H9 (cell line): ENCODE data around the gene PUM2. TPM values are rescaled to one million over a fixed set of nuclear protein-coding genes. Genes with fewer than 3 reads are reported as not detected.
A peak's percentile ranks its signal among the peaks of the same experiment; 100 is the strongest.

Experiments
- DNase-seq: peaks from one replicate; pipeline ENCODE4 v3.0.0-alpha.2; 2017
- H2AFZ ChIP-seq: one replicate; pipeline ENCODE4 v1.6.1; 2013; ENCODE audit warnings: mild to moderate bottlenecking, low read length, control low read depth, moderate library complexity
- H2AK5ac ChIP-seq: 2 replicates; pipeline ENCODE4 v1.6.1; 2013; ENCODE audit warnings: low read length, control low read depth, mixed read lengths; ENCODE audit not compliant: insufficient read length
- H2BK120ac ChIP-seq: one replicate; pipeline ENCODE4 v1.6.1; 2013; ENCODE audit warnings: low read depth, mild to moderate bottlenecking, low read length, control low read depth, inconsistent platforms; ENCODE audit not compliant: poor library complexity, severe bottlenecking
- H2BK12ac ChIP-seq: 2 replicates; pipeline ENCODE4 v1.6.1; 2013; ENCODE audit warnings: low read length, control low read depth, mixed read lengths, low read depth; ENCODE audit not compliant: insufficient read length
- H2BK15ac ChIP-seq: 2 replicates; pipeline ENCODE4 v1.6.1; 2013; ENCODE audit warnings: low read depth, low read length, control low read depth
- H2BK20ac ChIP-seq: one replicate; pipeline ENCODE4 v1.6.1; 2013; ENCODE audit warnings: low read depth, mild to moderate bottlenecking, low read length, control low read depth, inconsistent platforms; ENCODE audit not compliant: poor library complexity, severe bottlenecking
- H2BK5ac ChIP-seq: 2 replicates; pipeline ENCODE4 v1.6.1; 2013; ENCODE audit warnings: low read length, control low read depth, mixed read lengths; ENCODE audit not compliant: insufficient read length
- H3K14ac ChIP-seq: 2 replicates; pipeline ENCODE4 v1.6.1; 2013; ENCODE audit warnings: low read length, control low read depth; ENCODE audit not compliant: insufficient read depth
- H3K18ac ChIP-seq: 2 replicates; pipeline ENCODE4 v1.6.1; 2013; ENCODE audit warnings: low read depth, mild to moderate bottlenecking, mixed read lengths, low read length, control low read depth; ENCODE audit not compliant: insufficient read length
- H3K23ac ChIP-seq: 2 replicates; pipeline ENCODE4 v1.6.1; 2013; ENCODE audit warnings: low read length, control low read depth, mixed read lengths, low read depth; ENCODE audit not compliant: insufficient read length
- H3K23me2 ChIP-seq: 2 replicates; pipeline ENCODE4 v1.6.1; 2013; ENCODE audit warnings: low read depth, mild to moderate bottlenecking, mixed read lengths, low read length, control low read depth; ENCODE audit not compliant: insufficient read length, poor library complexity, severe bottlenecking
- H3K27ac ChIP-seq: 2 replicates; pipeline ENCODE4 v1.5.1; 2013; ENCODE audit warnings: low read length, control low read depth, mixed read lengths, low read depth; ENCODE audit not compliant: insufficient read length
- H3K27me3 ChIP-seq: 2 replicates; pipeline ENCODE4 v1.6.1; 2013; ENCODE audit warnings: low read length, control low read depth, inconsistent platforms; ENCODE audit not compliant: insufficient read depth
- H3K4ac ChIP-seq: 2 replicates; pipeline ENCODE4 v1.6.1; 2013; ENCODE audit warnings: low read depth, mild to moderate bottlenecking, control low read depth, inconsistent platforms, low read length, moderate library complexity
- H3K4me1 ChIP-seq: 2 replicates; pipeline ENCODE4 v1.6.1; 2013; ENCODE audit warnings: low read length, control low read depth, inconsistent platforms; ENCODE audit not compliant: insufficient read depth
- H3K4me2 ChIP-seq: 2 replicates; pipeline ENCODE4 v1.6.1; 2013; ENCODE audit warnings: low read length, control low read depth, mixed read lengths; ENCODE audit not compliant: insufficient read length, insufficient read depth
- H3K56ac ChIP-seq: 2 replicates; pipeline ENCODE4 v1.6.1; 2013; ENCODE audit warnings: low read depth, mild to moderate bottlenecking, mixed read lengths, low read length, control low read depth; ENCODE audit not compliant: insufficient read length
- H3K79me1 ChIP-seq: 2 replicates; pipeline ENCODE4 v1.6.1; 2013; ENCODE audit warnings: low read depth, mild to moderate bottlenecking, moderate library complexity, low read length, control low read depth, inconsistent platforms; ENCODE audit not compliant: insufficient read depth, poor library complexity, severe bottlenecking
- H3K79me2 ChIP-seq: 2 replicates; pipeline ENCODE4 v1.6.1; 2013; ENCODE audit warnings: low read length, control low read depth, inconsistent platforms; ENCODE audit not compliant: insufficient read depth
- H3K9ac ChIP-seq: 2 replicates; pipeline ENCODE4 v1.6.1; 2013; ENCODE audit warnings: low read length, control low read depth, mixed read lengths; ENCODE audit not compliant: insufficient read length; ENCODE audit errors: extremely low read depth
- H3K9me3 ChIP-seq: one replicate; pipeline ENCODE4 v1.6.1; 2013; ENCODE audit warnings: low read depth, low read length, inconsistent platforms; ENCODE audit not compliant: control insufficient read depth
- H3T11ph ChIP-seq: one replicate; pipeline ENCODE4 v1.6.1; 2013; ENCODE audit warnings: mild to moderate bottlenecking, low read length, control low read depth, inconsistent platforms
- H4K20me1 ChIP-seq: one replicate; pipeline ENCODE4 v1.6.1; 2013; ENCODE audit not compliant: control insufficient read depth, insufficient read length, insufficient read depth
- H4K5ac ChIP-seq: 2 replicates; pipeline ENCODE4 v1.6.1; 2013; ENCODE audit warnings: low read depth, mild to moderate bottlenecking, mixed read lengths, low read length, control low read depth; ENCODE audit not compliant: insufficient read length
- H4K8ac ChIP-seq: replicated peaks from 2 replicates; pipeline ENCODE4 v1.6.1; 2013; ENCODE audit warnings: low read length, control low read depth, mixed read lengths, low read depth; ENCODE audit not compliant: insufficient read length
- H4K91ac ChIP-seq: 2 replicates; pipeline ENCODE4 v1.6.1; 2013; ENCODE audit warnings: low read depth, mild to moderate bottlenecking, moderate library complexity, mixed read lengths, low read length, control low read depth; ENCODE audit not compliant: insufficient read length
- H3K27ac Mint-ChIP-seq, 3 experiments: 2 replicates in 2 of 3; 3 replicates in 1 of 3; pipeline ENCODE4 v1.8.0; 2020 to 2021; ENCODE audit warnings: mixed read lengths in 3 of 3, mild to moderate bottlenecking in 1 of 3, moderate library complexity in 1 of 3
- H3K27me3 Mint-ChIP-seq: 2 replicates; pipeline ENCODE4 v1.8.0; 2021; ENCODE audit warnings: low read depth, mild to moderate bottlenecking, moderate library complexity, mixed read lengths
- H3K36me3 Mint-ChIP-seq, 3 experiments: 2 replicates in 2 of 3; 3 replicates in 1 of 3; pipeline ENCODE4 v1.8.0; 2020 to 2021; ENCODE audit warnings: low read depth in 3 of 3, mixed read lengths in 3 of 3; ENCODE audit not compliant: insufficient read depth in 1 of 3
- H3K4me1 Mint-ChIP-seq, 2 experiments: 2 replicates each; pipeline ENCODE4 v1.8.0; 2020; ENCODE audit warnings: mixed read lengths in 2 of 2
- H3K4me3 Mint-ChIP-seq, 2 experiments: 2 replicates in 1 of 2; 3 replicates in 1 of 2; pipeline ENCODE4 v1.8.0; 2020 to 2021; ENCODE audit warnings: mild to moderate bottlenecking in 2 of 2, mixed read lengths in 2 of 2, moderate library complexity in 1 of 2
- H3K9me3 Mint-ChIP-seq, 2 experiments: 2 replicates in 1 of 2; 3 replicates in 1 of 2; pipeline ENCODE4 v1.8.0; 2020; ENCODE audit warnings: mild to moderate bottlenecking in 2 of 2, mixed read lengths in 2 of 2, moderate library complexity in 1 of 2
- WGBS: extraction: QIAGEN DNeasy Blood & Tissue Kit; methylation state at CpG from one replicate; pipeline ENCODE4 v1.1.7; 2013; ENCODE audit warnings: missing lambda C conversion rate, low lambda C conversion rate, mixed read lengths; ENCODE audit not compliant: insufficient read length; ENCODE audit errors: extremely low coverage; 5-methylcytosine and 5-hydroxymethylcytosine counted together
- total RNA-seq: library from RNA; stranded (reverse); gene quantifications from 2 replicates; pipeline ENCODE4 v1.2.1, GENCODE V29; 2021
- TF ChIP-seq, protein P1 (sequence below): fragments of 200-600 bp; sonication (generic); conservative IDR thresholded peaks from 3 replicates; pipeline ENCODE4 v1.8.0; 2021; ENCODE audit warnings: antibody characterized with exemption, mild to moderate bottlenecking

Gene PUM2
- total RNA-seq, 1 experiment from 2014 or later: 96.6 TPM

DNA sequence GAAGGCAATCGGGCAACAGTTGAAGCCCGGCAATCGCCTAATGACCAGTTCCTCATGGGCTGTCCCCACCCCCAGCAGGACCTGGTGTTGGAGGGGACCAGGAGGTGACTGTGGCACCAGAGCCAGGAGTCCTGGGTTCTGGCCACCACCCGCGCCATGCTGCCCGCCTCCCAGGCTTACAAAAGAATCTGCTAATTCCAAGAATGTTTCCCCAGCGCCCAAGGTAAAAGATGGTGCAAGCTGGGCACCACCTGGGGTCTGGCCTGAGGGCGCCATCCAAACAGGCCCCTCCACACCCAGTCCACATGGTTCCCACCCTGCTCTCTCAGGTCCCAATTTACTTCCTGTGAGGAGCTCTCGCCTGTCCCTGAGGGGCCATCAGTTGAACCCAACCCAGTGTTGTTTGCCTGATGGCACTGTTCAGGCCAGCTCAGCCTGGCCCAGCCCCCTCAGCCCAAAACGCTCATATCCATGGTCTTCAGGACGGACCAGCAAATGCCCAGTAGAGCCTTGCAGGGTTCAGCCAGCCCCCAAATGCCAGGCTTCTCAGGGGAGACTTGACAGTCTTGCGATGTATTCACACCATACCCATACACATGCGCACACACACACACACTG lies 130.8 kb downstream of the PUM2 start:
- DNase-seq: no peak
- no CpG with 5 or more reads among the region's 13 CpGs for WGBS
- H2AFZ ChIP-seq: no peak overlapping the region
- H3K56ac ChIP-seq: no peak overlapping the region
- no peak overlapping the region for H3K14ac ChIP-seq
- Mint-ChIP-seq H3K4me1 (peaks cover 23 to 31% of the 10 kb centered on the region in 2 experiments), H3K27me3 (peaks cover 7% of the 10 kb centered on the region), H3K27ac (peak overlapping the region in 2 of 3 experiments; percentile 66 to 98; a peak in 1 of 7 replicates), H3K9me3 (no peaks in the 10 kb centered on the region; a peak in 1 of 5 replicates), H3K36me3 (peaks cover 12 to 21% (median 14%) of the 10 kb centered on the region in 3 experiments; a peak in 6 of 7 replicates), H3K4me3 (no peak overlapping the region)
- no peak overlapping the region for H3T11ph ChIP-seq
- no peaks in the 10 kb centered on the region for H3K27me3 ChIP-seq
- H4K5ac ChIP-seq: no peak overlapping the region
- no peaks in the 10 kb centered on the region for H3K79me1 ChIP-seq
- no peak overlapping the region for H3K18ac ChIP-seq
- H3K9me3 ChIP-seq: no peaks in the 10 kb centered on the region
- no peaks in the 10 kb centered on the region for H4K20me1 ChIP-seq
- no peak overlapping the region for H2BK20ac ChIP-seq
- no peak overlapping the region for H4K8ac ChIP-seq
- no peak overlapping the region for H2BK12ac ChIP-seq
- peaks cover 9% of the 10 kb centered on the region; the same call in 1 of the 2 replicates for H3K4me1 ChIP-seq
- TF ChIP-seq, protein P1, sequence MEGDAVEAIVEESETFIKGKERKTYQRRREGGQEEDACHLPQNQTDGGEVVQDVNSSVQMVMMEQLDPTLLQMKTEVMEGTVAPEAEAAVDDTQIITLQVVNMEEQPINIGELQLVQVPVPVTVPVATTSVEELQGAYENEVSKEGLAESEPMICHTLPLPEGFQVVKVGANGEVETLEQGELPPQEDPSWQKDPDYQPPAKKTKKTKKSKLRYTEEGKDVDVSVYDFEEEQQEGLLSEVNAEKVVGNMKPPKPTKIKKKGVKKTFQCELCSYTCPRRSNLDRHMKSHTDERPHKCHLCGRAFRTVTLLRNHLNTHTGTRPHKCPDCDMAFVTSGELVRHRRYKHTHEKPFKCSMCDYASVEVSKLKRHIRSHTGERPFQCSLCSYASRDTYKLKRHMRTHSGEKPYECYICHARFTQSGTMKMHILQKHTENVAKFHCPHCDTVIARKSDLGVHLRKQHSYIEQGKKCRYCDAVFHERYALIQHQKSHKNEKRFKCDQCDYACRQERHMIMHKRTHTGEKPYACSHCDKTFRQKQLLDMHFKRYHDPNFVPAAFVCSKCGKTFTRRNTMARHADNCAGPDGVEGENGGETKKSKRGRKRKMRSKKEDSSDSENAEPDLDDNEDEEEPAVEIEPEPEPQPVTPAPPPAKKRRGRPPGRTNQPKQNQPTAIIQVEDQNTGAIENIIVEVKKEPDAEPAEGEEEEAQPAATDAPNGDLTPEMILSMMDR: no peak
- no peak overlapping the region for H3K4me2 ChIP-seq
- H3K9ac ChIP-seq: no peak overlapping the region
- H3K27ac ChIP-seq: no peak overlapping the region
- no peak overlapping the region for H2AK5ac ChIP-seq
- no peak overlapping the region for H3K4ac ChIP-seq
- H3K23me2 ChIP-seq: peaks cover 10% of the 10 kb centered on the region
- no peak overlapping the region for H2BK15ac ChIP-seq
- H4K91ac ChIP-seq: no peak overlapping the region
- no peak overlapping the region for H2BK5ac ChIP-seq
- peaks cover 19% of the 10 kb centered on the region; the same call in 1 of the 2 replicates for H3K79me2 ChIP-seq
- H2BK120ac ChIP-seq: no peak overlapping the region
- no peak overlapping the region for H3K23ac ChIP-seq
